HepG2 (cell line): ENCODE data around the gene NEAT1. TPM values are rescaled to one million over a fixed set of nuclear protein-coding genes. Genes with fewer than 3 reads are reported as not detected.
A peak's percentile ranks its signal among the peaks of the same experiment; 100 is the strongest.

Experiments
- ATAC-seq: fragments of 200-7000 bp; cut with Tn5 transposase; 3 replicates; pipeline ENCODE4 v1.9.1; 2020; ENCODE audit warnings: mild to moderate bottlenecking, moderate library complexity
- BruUV-seq: library from RNA; stranded (reverse); fragments of 400-500 nt; replicated peaks from 2 replicates; lab custom pipeline; 2021; lab: Mats Ljungman, UMichigan
- CTCF ChIA-PET: fragments of 300-600 bp; formaldehyde crosslinking; extraction: SDS; loops from one replicate; lab custom pipeline; 2021; ENCODE audit warnings: low total read pairs, inconsistent platforms, low intra/inter-chr PET ratio; lab: Yijun Ruan, JAX
- POLR2A ChIA-PET: fragments of 350-600 bp; sonication (Branson Sonifier 250); formaldehyde crosslinking; loops from one replicate; lab custom pipeline; 2020; ENCODE audit warnings: antibody characterized with exemption, inconsistent platforms; lab: Yijun Ruan, JAX
- DNase-seq: peaks from one replicate; pipeline ENCODE4 v3.0.0-alpha.2; 2015; ENCODE audit warnings: low spot score
- FAIRE-seq: peaks from 3 replicates; lab custom pipeline; 2011; peaks lifted over from hg19 to GRCh38; lab: Jason Lieb, UNC
- H2AFZ ChIP-seq: one replicate; pipeline ENCODE4 v1.6.1; 2011; ENCODE audit warnings: low read length, inconsistent platforms
- H3K27ac ChIP-seq: fragments of 300-600 bp; 3 replicates; pipeline ENCODE4 v1.8.0; 2011; ENCODE audit warnings: mixed run types, mild to moderate bottlenecking, mixed read lengths, low read length, inconsistent platforms; ENCODE audit not compliant: insufficient read depth; ENCODE audit errors: extremely low read length
- H3K27me3 ChIP-seq, 2 experiments: fragments of 200-600 bp in 1 of 2; 2 replicates in 1 of 2; 3 replicates in 1 of 2; pipeline versions ENCODE4 v1.6.0 to v1.8.0; 2011; ENCODE audit warnings: low read length in 2 of 2, mild to moderate bottlenecking in 2 of 2, moderate library complexity in 2 of 2, inconsistent platforms in 1 of 2; ENCODE audit not compliant: insufficient read depth in 2 of 2, control insufficient read depth in 1 of 2
- H3K36me3 ChIP-seq, 2 experiments: fragments of 200-600 bp in 1 of 2; replicated peaks in 1 of 2; 2 replicates in 1 of 2; 3 replicates in 1 of 2; pipeline versions ENCODE4 v1.5.1 to v1.8.0; 2011; ENCODE audit warnings: low read length in 2 of 2, inconsistent platforms in 1 of 2; ENCODE audit not compliant: insufficient read depth in 2 of 2, control insufficient read depth in 1 of 2
- H3K4me1 ChIP-seq: 2 replicates; pipeline ENCODE4 v1.5.1; 2012; ENCODE audit warnings: low read length, inconsistent platforms; ENCODE audit not compliant: insufficient read depth
- H3K4me2 ChIP-seq: 2 replicates; pipeline ENCODE4 v1.6.0; 2011; ENCODE audit warnings: low read depth, low read length, inconsistent platforms
- H3K4me3 ChIP-seq, 3 experiments: fragments of 200-600 bp in 1 of 3; sonication (generic), shearing (Covaris generic) in 1 of 3; replicated peaks in 1 of 3; 2 replicates each; pipeline ENCODE4 v1.5.1; 2011 to 2016; ENCODE audit warnings: low read length in 3 of 3, inconsistent platforms in 2 of 3, low read depth in 2 of 3, mild to moderate bottlenecking in 2 of 3, control low read depth in 1 of 3, mixed read lengths in 1 of 3; ENCODE audit not compliant: insufficient read depth in 1 of 3
- H3K79me2 ChIP-seq: one replicate; pipeline ENCODE4 v1.6.1; 2011; ENCODE audit warnings: low read length, inconsistent platforms; ENCODE audit not compliant: insufficient read depth
- H3K9ac ChIP-seq: 2 replicates; pipeline ENCODE4 v1.6.0; 2011; ENCODE audit warnings: mild to moderate bottlenecking, low read depth, low read length, inconsistent platforms; ENCODE audit not compliant: insufficient read depth
- H3K9me3 ChIP-seq: 2 replicates; pipeline ENCODE4 v1.5.1; 2012; ENCODE audit warnings: mild to moderate bottlenecking, low read length
- H4K20me1 ChIP-seq: 2 replicates; pipeline ENCODE4 v1.6.0; 2011; ENCODE audit warnings: inconsistent platforms, mild to moderate bottlenecking, low read length, moderate library complexity; ENCODE audit not compliant: insufficient read depth
- CCAR2 ChIP-seq: fragments of 200-400 bp; formaldehyde crosslinking; optimal IDR thresholded peaks from 2 replicates; pipeline ENCODE3; 2018; ENCODE audit warnings: low read depth, mild to moderate bottlenecking, low read length, moderate library complexity
- CEBPG ChIP-seq: IDR thresholded peaks from 2 replicates; pipeline ENCODE4 v1.6.1; 2016
- GABPB1 ChIP-seq: IDR thresholded peaks from 2 replicates; pipeline ENCODE4 v1.6.1; 2016; ENCODE audit warnings: mild to moderate bottlenecking, missing genetic modification reagents, moderate library complexity, missing compliant biosample characterization
- KDM3A ChIP-seq: IDR thresholded peaks from 2 replicates; pipeline ENCODE4 v1.6.1; 2018; ENCODE audit warnings: low read depth, missing compliant biosample characterization
- LCORL ChIP-seq, 2 experiments: fragments of 450-650 bp in 1 of 2; sonication (generic) in 1 of 2; formaldehyde crosslinking in 1 of 2; IDR thresholded peaks; 2 replicates each; pipeline versions ENCODE4 v1.5.0 to v1.6.1; 2017 to 2020; ENCODE audit warnings: antibody characterized with exemption in 1 of 2, missing genetic modification reagents in 1 of 2
- MTA1 ChIP-seq: sonication (generic); formaldehyde crosslinking; IDR thresholded peaks from 2 replicates; pipeline ENCODE4 v1.4.0; 2020; ENCODE audit warnings: missing genetic modification reagents, mild to moderate bottlenecking, borderline replicate concordance
- PHF8 ChIP-seq: sonication (generic); formaldehyde crosslinking; IDR thresholded peaks from 2 replicates; pipeline ENCODE4 v1.5.0; 2020; ENCODE audit warnings: missing genetic modification reagents
- RBFOX2 ChIP-seq: fragments of 200-400 bp; formaldehyde crosslinking; IDR thresholded peaks from 2 replicates; pipeline ENCODE4 v1.6.1; 2017; ENCODE audit warnings: low read depth, mild to moderate bottlenecking, low read length
- THYN1 ChIP-seq: sonication (generic); formaldehyde crosslinking; IDR thresholded peaks from 2 replicates; pipeline ENCODE4 v1.8.1; 2023; ENCODE audit warnings: low read depth, mild to moderate bottlenecking, moderate library complexity, missing genetic modification reagents, borderline replicate concordance
- ZBTB38 ChIP-seq: sonication (generic); formaldehyde crosslinking; IDR thresholded peaks from 2 replicates; pipeline ENCODE4 v1.5.1; 2020; ENCODE audit warnings: mild to moderate bottlenecking, missing genetic modification reagents
- ZBTB42 ChIP-seq: sonication (generic); formaldehyde crosslinking; IDR thresholded peaks from 2 replicates; pipeline ENCODE4 v1.5.0; 2020; ENCODE audit warnings: mild to moderate bottlenecking, missing genetic modification reagents
- ZNF207 ChIP-seq: fragments of 450-650 bp; IDR thresholded peaks from 2 replicates; pipeline ENCODE4 v1.6.1; 2016; ENCODE audit warnings: antibody characterized with exemption, borderline replicate concordance
- ZNF256 ChIP-seq: sonication (generic); formaldehyde crosslinking; conservative IDR thresholded peaks from 2 replicates; pipeline ENCODE4 v1.4.0; 2020; ENCODE audit warnings: missing genetic modification reagents
- ZNF331 ChIP-seq: sonication (generic); formaldehyde crosslinking; IDR thresholded peaks from 2 replicates; pipeline ENCODE4 v1.4.0; 2020; ENCODE audit warnings: missing genetic modification reagents
- ZNF546 ChIP-seq: sonication (generic); formaldehyde crosslinking; conservative IDR thresholded peaks from 2 replicates; pipeline ENCODE4 v1.8.1; 2023; ENCODE audit warnings: mild to moderate bottlenecking, missing genetic modification reagents
- WGBS: methylation state at CpG from one replicate; pipeline ENCODE4 v1.1.6; 2017; ENCODE audit warnings: low lambda C conversion rate; 5-methylcytosine and 5-hydroxymethylcytosine counted together
- in situ Hi-C: cut with HindIII; loops from 2 replicates; pipeline ENCODE4 v1.10.0; 2017; ENCODE audit warnings: low pct_unique_long_range_greater_than_20kb; ENCODE audit not compliant: extremely low pct_ligation_motif_present
- intact Hi-C: fragments of 100-400 bp; cut with micrococcal nuclease; formaldehyde crosslinking; loops from one replicate; pipeline ENCODE4 v1.10.0; 2022; ENCODE audit not compliant: unreplicated experiment
- polyA plus RNA-seq, 8 experiments: library from polyadenylated mRNA; depleted of rRNA in 3 of 8; stranded (reverse) in 7 of 8; unstranded in 1 of 8; fragments of >200 nt; fragmentation: Illumina TruSeq in 4 of 8; extraction: Trizol in 4 of 8; gene quantifications; 2 replicates each; pipeline versions ENCODE4 v1.2.1 to v1.2.3, GENCODE V29; 2011 to 2016; ENCODE audit warnings: low read depth in 4 of 8, missing spikeins in 1 of 8, mixed read lengths in 1 of 8; ENCODE audit not compliant: insufficient read depth in 1 of 8
- total RNA-seq, 5 experiments: library from RNA; depleted of rRNA; stranded (reverse); fragments of >200 nt; fragmentation: Illumina TruSeq; extraction: Trizol; gene quantifications; 2 replicates each; pipeline ENCODE4 v1.2.3, GENCODE V29; 2016; ENCODE audit warnings: low read depth in 1 of 5
- TF ChIP-seq, protein P1 (sequence below): sonication (generic); formaldehyde crosslinking; IDR thresholded peaks from 2 replicates; pipeline ENCODE4 v1.4.0; 2020; ENCODE audit warnings: mild to moderate bottlenecking, missing genetic modification reagents
- TF ChIP-seq, protein P2 (sequence below): sonication (generic); formaldehyde crosslinking; IDR thresholded peaks from 2 replicates; pipeline ENCODE4 v1.4.0; 2020; ENCODE audit warnings: missing genetic modification reagents, mild to moderate bottlenecking, borderline replicate concordance

Gene NEAT1
- total and polyA plus RNA-seq, 2 of the 13 experiments (the other 11 are each of a cell fraction or from before 2014, with no cell fraction given): 20.5 to 41.2 TPM

DNA sequence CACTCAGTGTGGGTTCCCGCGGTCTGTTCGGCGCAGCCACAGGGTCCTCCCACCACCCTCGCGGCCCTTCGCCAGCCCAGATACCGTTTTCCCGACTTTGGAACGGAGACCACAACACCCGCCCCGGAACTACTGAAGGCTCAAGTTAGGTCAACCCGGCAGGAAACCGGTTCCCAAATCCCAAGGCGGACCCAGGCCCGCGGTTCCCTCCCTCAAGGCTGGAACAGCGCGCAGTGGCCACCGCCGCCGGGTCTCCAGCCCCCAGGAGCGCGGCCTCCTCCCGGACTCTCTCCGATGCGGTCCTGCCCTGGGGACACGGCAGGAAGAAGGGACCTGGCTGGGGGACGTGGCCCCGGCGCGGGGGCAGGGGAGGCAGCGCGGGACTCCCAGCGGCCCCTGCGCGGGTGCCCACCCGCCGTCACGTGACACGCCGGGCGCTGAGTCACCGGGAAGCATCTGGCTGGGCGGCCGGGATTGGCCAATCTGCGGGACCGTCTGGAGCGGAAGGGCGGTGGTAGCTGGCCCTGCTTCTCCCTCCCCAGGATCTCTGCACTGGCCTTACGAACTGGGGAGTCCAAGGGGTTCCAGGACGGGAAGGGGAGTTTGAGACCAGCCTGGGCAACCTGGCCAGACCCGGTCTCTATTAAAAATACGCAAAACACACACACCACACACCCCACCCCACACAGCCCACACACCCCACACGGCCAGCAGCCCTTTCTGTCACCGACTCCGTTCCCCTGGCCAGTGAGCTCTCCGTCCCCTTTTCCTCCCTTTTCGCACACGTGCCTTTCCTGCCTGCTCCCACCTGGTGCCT is 54.8 kb downstream of the NEAT1 start (continued):
- TF ChIP-seq, protein P1, sequence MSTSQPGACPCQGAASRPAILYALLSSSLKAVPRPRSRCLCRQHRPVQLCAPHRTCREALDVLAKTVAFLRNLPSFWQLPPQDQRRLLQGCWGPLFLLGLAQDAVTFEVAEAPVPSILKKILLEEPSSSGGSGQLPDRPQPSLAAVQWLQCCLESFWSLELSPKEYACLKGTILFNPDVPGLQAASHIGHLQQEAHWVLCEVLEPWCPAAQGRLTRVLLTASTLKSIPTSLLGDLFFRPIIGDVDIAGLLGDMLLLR (CRISPR knock-in tag): no peak
- peak; percentile 88 for TF ChIP-seq CEBPG
- TF ChIP-seq ZNF207: no peak
- no peak for TF ChIP-seq ZNF256 (CRISPR knock-in tag)
- TF ChIP-seq CCAR2: no peak
- peak; percentile 75; the same call in 1 of the 2 replicates for TF ChIP-seq ZNF331
- peak; percentile 94 for TF ChIP-seq PHF8 (CRISPR knock-in tag)

DNA sequence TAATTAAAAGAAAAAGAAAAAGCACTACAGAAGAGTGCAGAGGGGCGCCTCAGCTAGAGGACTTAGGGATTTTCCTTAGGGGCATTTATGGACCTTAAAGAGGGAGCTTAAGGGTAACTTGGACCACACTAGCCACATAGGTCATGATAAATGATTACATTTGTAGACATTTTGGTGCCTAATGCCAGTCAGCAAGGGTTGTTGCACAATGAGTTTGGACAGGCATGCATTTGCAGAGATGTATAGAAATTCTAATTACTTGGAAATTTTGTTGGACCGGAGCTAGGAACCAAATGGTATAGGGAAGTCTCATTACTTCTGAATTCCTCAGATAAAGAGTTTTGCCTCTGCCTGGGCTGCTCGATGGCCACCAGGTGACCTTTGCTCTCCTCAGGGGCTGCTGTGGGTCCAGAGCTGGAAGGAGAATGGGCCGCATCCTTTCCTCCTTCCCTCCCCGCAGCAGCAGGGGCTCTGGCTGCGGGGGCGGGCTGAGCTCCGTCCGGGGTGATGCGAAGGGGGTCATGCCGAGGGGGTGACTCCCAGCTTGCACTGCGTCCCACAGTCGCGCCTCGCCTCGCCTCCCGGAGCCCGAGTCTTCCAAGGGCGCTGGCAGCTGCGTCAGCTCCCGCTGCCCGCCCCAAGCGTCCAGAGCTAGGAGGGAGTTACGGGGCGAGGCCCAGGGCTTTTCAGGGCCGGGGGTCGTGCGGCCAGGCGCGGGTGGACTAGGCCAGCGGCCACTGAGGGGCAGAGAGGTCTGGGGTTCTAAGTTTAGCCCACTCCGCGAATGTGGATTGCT is 56.0 kb downstream of the NEAT1 start:
- peak overlapping the region; percentile 35 for H2AFZ ChIP-seq
- no TSS peak for BruUV-seq
- 77% methylated on average over 21 of the region's 33 CpGs for WGBS
- no peaks in the 10 kb centered on the region for H3K9me3 ChIP-seq
- H3K79me2 ChIP-seq: peaks cover 18% of the 10 kb centered on the region
- peak overlapping the region; percentile 82 for H3K4me2 ChIP-seq
- H3K36me3 ChIP-seq: no peaks in the 10 kb centered on the region
- peaks cover 58% of the 10 kb centered on the region for H3K4me1 ChIP-seq
- FAIRE-seq (no peak), ATAC-seq (no peak), DNase-seq (no peak)
- H3K27ac ChIP-seq: peak overlapping the region; percentile 95
- no peaks in the 10 kb centered on the region; a peak in 1 of 5 replicates for H3K27me3 ChIP-seq
- CTCF ChIA-PET: no interaction called here
- H3K4me3 ChIP-seq: peak overlapping the region in 2 of 3 experiments; percentile 5 to 60; a peak in 4 of 6 replicates
- peak overlapping the region; percentile 59 for H3K9ac ChIP-seq
- intact Hi-C loops (no loop called here), in situ Hi-C loops (no loop called here)
- H4K20me1 ChIP-seq: no peaks in the 10 kb centered on the region
- POLR2A ChIA-PET: interaction anchor here (0.9 to 17.5 kb wide), 16 partner anchors 7 to 164 kb away, joined by 3 to 1590 read pairs (median 6); partner anchors contain the start of genes CDC42EP2, MALAT1, NEAT1 and SCYL1
- TF ChIP-seq THYN1 (CRISPR knock-in tag) (no peak), GABPB1 (peak; percentile 50; the same call in 1 of the 2 replicates), ZBTB42 (0 out of 2 replicates have a peak, but pooled peaks have one; percentile 60), LCORL (IDR thresholded peaks at IDR 0.05) (no peak), LCORL (CRISPR knock-in tag; IDR thresholded peaks at IDR 0.05) (0 out of 2 replicates have a peak, but pooled peaks have one; percentile 33), ZNF546 (CRISPR knock-in tag) (0 out of 2 replicates have a peak, but pooled peaks have one; percentile 23), KDM3A (0 out of 2 replicates have a peak, but pooled peaks have one; percentile 19), ZBTB38 (CRISPR knock-in tag) (peak; percentile 93), RBFOX2 (peak; percentile 66), MTA1 (CRISPR knock-in tag) (peak; percentile 22; the same call in 1 of the 2 replicates)
- TF ChIP-seq, protein P2, sequence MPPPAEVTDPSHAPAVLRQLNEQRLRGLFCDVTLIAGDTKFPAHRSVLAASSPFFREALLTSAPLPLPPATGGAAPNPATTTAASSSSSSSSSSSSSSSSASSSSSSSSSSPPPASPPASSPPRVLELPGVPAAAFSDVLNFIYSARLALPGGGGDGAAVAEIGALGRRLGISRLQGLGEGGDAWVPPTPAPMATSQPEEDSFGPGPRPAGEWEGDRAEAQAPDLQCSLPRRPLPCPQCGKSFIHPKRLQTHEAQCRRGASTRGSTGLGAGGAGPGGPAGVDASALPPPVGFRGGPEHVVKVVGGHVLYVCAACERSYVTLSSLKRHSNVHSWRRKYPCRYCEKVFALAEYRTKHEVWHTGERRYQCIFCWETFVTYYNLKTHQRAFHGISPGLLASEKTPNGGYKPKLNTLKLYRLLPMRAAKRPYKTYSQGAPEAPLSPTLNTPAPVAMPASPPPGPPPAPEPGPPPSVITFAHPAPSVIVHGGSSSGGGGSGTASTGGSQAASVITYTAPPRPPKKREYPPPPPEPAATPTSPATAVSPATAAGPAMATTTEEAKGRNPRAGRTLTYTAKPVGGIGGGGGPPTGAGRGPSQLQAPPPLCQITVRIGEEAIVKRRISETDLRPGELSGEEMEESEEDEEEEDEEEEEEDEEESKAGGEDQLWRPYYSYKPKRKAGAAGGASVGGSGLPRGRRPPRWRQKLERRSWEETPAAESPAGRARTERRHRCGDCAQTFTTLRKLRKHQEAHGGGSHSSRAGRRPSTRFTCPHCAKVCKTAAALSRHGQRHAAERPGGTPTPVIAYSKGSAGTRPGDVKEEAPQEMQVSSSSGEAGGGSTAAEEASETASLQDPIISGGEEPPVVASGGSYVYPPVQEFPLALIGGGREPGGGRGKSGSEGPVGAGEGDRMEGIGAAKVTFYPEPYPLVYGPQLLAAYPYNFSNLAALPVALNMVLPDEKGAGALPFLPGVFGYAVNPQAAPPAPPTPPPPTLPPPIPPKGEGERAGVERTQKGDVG (CRISPR knock-in tag): peak; percentile 51; the same call in 1 of the 2 replicates
